ENCODE measurements around the gene CRIP2.

Gene CRIP2

GRCh38 chr14:105467249-105467941 lies 7.2 kb upstream of the CRIP2 start:
- DNase-seq (ENCODE audit: low read depth in 2 of 2): no peak
- no peak overlapping the region for H3K4me3 ChIP-seq (replicated peaks in 1 of 2; ENCODE audit: low read depth in 2 of 2, low read length in 2 of 2)
- TF ChIP-seq CTCF (IDR thresholded peaks at IDR 0.05; ENCODE audit: low read depth, low read length): no peak

GRCh38 chr14:105467942-105468471 lies 6.6 kb upstream of the CRIP2 start:
- no peak overlapping the region for H3K4me3 ChIP-seq (replicated peaks in 1 of 2; ENCODE audit: low read depth in 2 of 2, low read length in 2 of 2)
- no peak for TF ChIP-seq CTCF (IDR thresholded peaks at IDR 0.05; ENCODE audit: low read depth, low read length)
- no peak for DNase-seq (ENCODE audit: low read depth in 2 of 2)

DNA sequence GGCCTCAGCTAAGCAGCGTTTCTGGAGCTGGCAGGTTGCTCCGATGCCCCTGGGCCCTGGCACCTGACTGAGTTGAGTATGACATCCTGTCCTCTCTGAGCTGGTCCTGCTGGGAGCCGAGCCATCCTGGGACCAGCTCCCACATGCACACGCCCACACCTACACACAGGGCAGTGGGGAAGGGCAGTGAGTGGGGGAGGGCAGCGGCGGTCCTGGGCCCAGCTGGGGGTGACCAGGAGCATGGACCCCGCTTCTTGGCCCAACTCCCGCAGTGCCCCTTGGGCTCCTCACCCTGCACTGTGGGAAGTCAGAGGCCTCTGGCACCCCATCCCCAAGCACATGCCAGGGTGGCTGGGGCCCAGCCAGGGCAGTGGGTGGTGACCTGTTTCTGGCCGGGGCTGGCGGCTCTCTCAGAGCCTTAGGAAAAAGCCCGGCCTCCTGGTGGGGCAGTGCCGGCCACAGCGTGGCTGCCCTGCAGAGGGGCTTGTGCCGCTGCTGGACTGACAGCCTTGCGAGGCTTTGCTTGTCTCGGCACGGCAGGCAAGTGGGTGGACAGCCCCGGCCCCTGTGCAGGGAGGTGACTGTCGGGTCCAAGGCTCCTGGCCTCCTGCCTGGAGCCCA lies 5.9 kb upstream of the CRIP2 start:
- no peak for TF ChIP-seq CTCF (IDR thresholded peaks at IDR 0.05; ENCODE audit: low read depth, low read length)
- H3K4me3 ChIP-seq (replicated peaks in 1 of 2; ENCODE audit: low read depth in 2 of 2, low read length in 2 of 2): no peak overlapping the region
- no peak for DNase-seq (ENCODE audit: low read depth in 2 of 2)

DNA sequence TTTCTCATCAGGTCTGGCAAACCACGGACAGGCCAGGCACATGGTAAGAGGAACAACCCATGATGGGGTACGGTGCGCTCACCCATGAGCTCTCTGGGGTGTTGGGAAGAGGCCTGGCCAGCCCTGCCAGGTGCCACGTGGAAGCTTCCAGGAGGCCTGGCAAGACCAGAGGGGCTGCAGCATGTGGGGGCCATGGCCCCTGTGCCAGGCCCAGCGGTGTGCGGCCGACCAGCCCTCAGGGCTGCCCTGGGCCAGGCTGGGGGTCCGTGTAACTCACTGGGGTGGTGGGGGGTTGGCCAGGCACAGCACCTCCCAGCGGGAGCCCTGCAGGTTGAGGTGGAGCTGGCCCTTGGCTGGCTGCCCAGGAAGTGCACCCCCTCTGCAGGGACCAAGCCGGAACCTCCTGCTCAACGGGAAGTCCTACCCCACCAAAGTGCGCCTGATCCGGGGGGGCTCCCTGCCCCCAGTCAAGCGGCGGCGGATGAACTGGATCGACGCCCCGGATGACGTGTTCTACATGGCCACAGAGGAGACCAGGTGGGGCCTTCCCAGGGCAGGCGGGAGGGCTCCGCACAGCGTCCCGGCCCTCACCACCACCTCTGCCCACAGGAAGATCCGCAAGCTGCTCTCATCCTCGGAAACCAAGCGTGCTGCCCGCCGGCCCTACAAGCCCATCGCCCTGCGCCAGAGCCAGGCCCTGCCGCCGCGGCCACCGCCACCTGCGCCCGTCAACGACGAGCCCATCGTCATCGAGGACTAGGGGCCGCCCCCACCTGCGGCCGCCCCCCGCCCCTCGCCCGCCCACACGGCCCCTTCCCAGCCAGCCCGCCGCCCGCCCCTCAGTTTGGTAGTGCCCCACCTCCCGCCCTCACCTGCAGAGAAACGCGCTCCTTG lies 4.9 kb upstream of the CRIP2 start:
- no peak for TF ChIP-seq CTCF (IDR thresholded peaks at IDR 0.05; ENCODE audit: low read depth, low read length)
- no peak overlapping the region for H3K4me3 ChIP-seq (replicated peaks in 1 of 2; ENCODE audit: low read depth in 2 of 2, low read length in 2 of 2)
- no peak for DNase-seq (ENCODE audit: low read depth in 2 of 2)

GRCh38 chr14:105470350-105471296 lies 4.0 kb upstream of the CRIP2 start:
- TF ChIP-seq CTCF (IDR thresholded peaks at IDR 0.05; ENCODE audit: low read depth, low read length): no peak
- DNase-seq (ENCODE audit: low read depth in 2 of 2): no peak
- no peak overlapping the region for H3K4me3 ChIP-seq (replicated peaks in 1 of 2; ENCODE audit: low read depth in 2 of 2, low read length in 2 of 2)

Data from cardiac fibroblast (primary cell).